Measurements from ENCODE around the gene DNAAF9. TPM values are rescaled to one million over a fixed set of nuclear protein-coding genes. Genes with fewer than 3 reads are reported as not detected.
"Not testable (repeated sequence)": the region's sequence is repeated elsewhere in the genome, so short reads cannot be mapped to it uniquely, and the experiment has no call there.

DNAAF9 gene
- total RNA-seq (2014; rRNA removed; shearing (Covaris generic)), result 1.7 and 2.4 TPM in 2 replicates

GRCh38 chr20:3407040-3407770 is at the start of gene DNAAF9:
DNAAF9 (minus strand) TSS chr20:3407669; CDS start chr20:3407557, 112 bp downstream.
- peak; percentile 24 for DNase-seq (ENCODE audit: low spot score)

GRCh38 chr20:3456648-3457047 is 49.2 kb upstream of the DNAAF9 start:
- no peak for DNase-seq (ENCODE audit: low spot score)

- DNase-seq (ENCODE audit: low spot score), result no peak
Measured at GRCh38 chr20:3454831-3455230, 47.4 kb upstream of the DNAAF9 start.

GRCh38 chr20:3452690-3453089 is 45.2 kb upstream of the DNAAF9 start:
- DNase-seq (ENCODE audit: low spot score), result no peak

- no peak for DNase-seq (ENCODE audit: low spot score)
Measured at GRCh38 chr20:3452136-3452535, 44.7 kb upstream of the DNAAF9 start.

GRCh38 chr20:3449319-3449718 is 41.9 kb upstream of the DNAAF9 start:
- DNase-seq (ENCODE audit: low spot score), result no peak

- DNase-seq (ENCODE audit: low spot score), result no peak
Measured at GRCh38 chr20:3447321-3447720, 39.9 kb upstream of the DNAAF9 start.

GRCh38 chr20:3446779-3447178 is 39.3 kb upstream of the DNAAF9 start:
- no peak for DNase-seq (ENCODE audit: low spot score)

- DNase-seq (ENCODE audit: low spot score), result no peak
Measured at GRCh38 chr20:3436864-3437574, 29.6 kb upstream of the DNAAF9 start.

GRCh38 chr20:3434232-3434631 is 26.8 kb upstream of the DNAAF9 start:
- no peak for DNase-seq (ENCODE audit: low spot score)

GRCh38 chr20:3433744-3434143 is 26.3 kb upstream of the DNAAF9 start:
- no peak for DNase-seq (ENCODE audit: low spot score)

GRCh38 chr20:3432844-3433243 is 25.4 kb upstream of the DNAAF9 start:
- no peak for DNase-seq (ENCODE audit: low spot score)

GRCh38 chr20:3431109-3431508 is 23.6 kb upstream of the DNAAF9 start:
- no peak for DNase-seq (ENCODE audit: low spot score)

GRCh38 chr20:3430376-3431069 is 23.1 kb upstream of the DNAAF9 start:
- DNase-seq (ENCODE audit: low spot score), result no peak

- not testable (repeated sequence) for DNase-seq (ENCODE audit: low spot score)
Measured at GRCh38 chr20:3426766-3427165, 19.3 kb upstream of the DNAAF9 start.

- DNase-seq (ENCODE audit: low spot score), result no peak
Measured at GRCh38 chr20:3423126-3423525, 15.7 kb upstream of the DNAAF9 start.

- no peak for DNase-seq (ENCODE audit: low spot score)
Measured at GRCh38 chr20:3421985-3422384, 14.5 kb upstream of the DNAAF9 start.

GRCh38 chr20:3420211-3420707 is 12.8 kb upstream of the DNAAF9 start:
- peak; percentile 42 for DNase-seq (ENCODE audit: low spot score)

GRCh38 chr20:3418161-3418560 is 10.7 kb upstream of the DNAAF9 start:
- not testable (repeated sequence) for DNase-seq (ENCODE audit: low spot score)

GRCh38 chr20:3414122-3414521 is 6.7 kb upstream of the DNAAF9 start:
- no peak for DNase-seq (ENCODE audit: low spot score)

GRCh38 chr20:3413393-3413889 is 6.0 kb upstream of the DNAAF9 start:
- DNase-seq (ENCODE audit: low spot score), result no peak

Data from H4 (cell line).